Natural killer cell (primary cell): ENCODE results near the gene INAFM2. TPM values are rescaled to one million over a fixed set of nuclear protein-coding genes. Genes with fewer than 3 reads are reported as not detected.

Experiments
- ATAC-seq, 3 donors: fragments of 150-1000 bp in 2 of 3; fragments of 200-7000 bp in 1 of 3; cut with Tn5 transposase; 1 replicate in 1 of 3; 2 replicates in 2 of 3; pipeline ENCODE4 v1.10.0; 2021; ENCODE audit warnings: mild to moderate bottlenecking in 2 of 3, moderate library complexity in 2 of 3
- DNase-seq, 2 donors: peaks; one replicate each; pipeline versions ENCODE4 v3.0.0 to v3.0.0-alpha.2; 2013 to 2021; ENCODE audit warnings: mixed read lengths in 1 of 2
- H3K27ac ChIP-seq: one replicate; pipeline ENCODE4 v1.5.1; 2013; ENCODE audit warnings: mild to moderate bottlenecking, low read length
- H3K27me3 ChIP-seq: one replicate; pipeline ENCODE4 v1.6.1; 2013; ENCODE audit warnings: low read length; ENCODE audit not compliant: control insufficient read depth, insufficient read depth
- H3K36me3 ChIP-seq: one replicate; pipeline ENCODE4 v1.6.1; 2013; ENCODE audit warnings: low read length; ENCODE audit not compliant: control insufficient read depth, insufficient read depth
- H3K4me1 ChIP-seq: one replicate; pipeline ENCODE4 v1.6.1; 2013; ENCODE audit warnings: low read length; ENCODE audit not compliant: control insufficient read depth, insufficient read depth
- H3K4me3 ChIP-seq: one replicate; pipeline ENCODE4 v1.5.1; 2013; ENCODE audit warnings: low read length
- H3K9me3 ChIP-seq: one replicate; pipeline ENCODE4 v1.6.1; 2013; ENCODE audit warnings: low read length; ENCODE audit not compliant: control insufficient read depth, insufficient read depth
- H3K27ac Mint-ChIP-seq, 2 donors: one replicate each; pipeline ENCODE4 v1.8.0; 2022; ENCODE audit warnings: mild to moderate bottlenecking in 2 of 2, mixed read lengths in 2 of 2, moderate library complexity in 1 of 2
- H3K27me3 Mint-ChIP-seq, 2 donors: one replicate each; pipeline ENCODE4 v1.8.0; 2022; ENCODE audit warnings: low read depth in 2 of 2, mixed read lengths in 2 of 2
- H3K36me3 Mint-ChIP-seq: one replicate; pipeline ENCODE4 v1.8.0; 2022; ENCODE audit warnings: mixed read lengths
- H3K4me1 Mint-ChIP-seq, 2 donors: one replicate each; pipeline ENCODE4 v1.8.0; 2022; ENCODE audit warnings: mixed read lengths in 2 of 2
- H3K4me3 Mint-ChIP-seq: one replicate; pipeline ENCODE4 v1.8.0; 2022; ENCODE audit warnings: mild to moderate bottlenecking, moderate library complexity, mixed read lengths
- H3K9me3 Mint-ChIP-seq, 2 donors: one replicate each; pipeline ENCODE4 v1.8.0; 2022; ENCODE audit warnings: mixed read lengths in 2 of 2
- WGBS: methylation state at CpG from one replicate; pipeline ENCODE4 v1.1.7; 2013; ENCODE audit warnings: missing lambda C conversion rate; ENCODE audit not compliant: insufficient coverage; 5-methylcytosine and 5-hydroxymethylcytosine counted together
- intact Hi-C: fragments of 100-400 bp; cut with micrococcal nuclease; formaldehyde crosslinking; loops from one replicate; pipeline ENCODE4 v1.14.2; 2022
- total RNA-seq, 4 donors: library from RNA; stranded (reverse); fragments of 120-200 nt in 1 of 4; gene quantifications; one replicate each; pipeline versions ENCODE4 v1.2.3 to v1.2.4, GENCODE V29; 2013 to 2022
- TF ChIP-seq, protein P1 (sequence below): fragments of 200-600 bp; IDR thresholded peaks from one replicate; pipeline ENCODE4 v1.8.0; 2022; ENCODE audit warnings: antibody characterized with exemption

INAFM2 gene
- total RNA-seq, 3 donors from 2014 or later (not counting 1 experiment from before 2014, with no cell fraction given) = 14.0 to 21.7 (median 15.1) TPM

DNA sequence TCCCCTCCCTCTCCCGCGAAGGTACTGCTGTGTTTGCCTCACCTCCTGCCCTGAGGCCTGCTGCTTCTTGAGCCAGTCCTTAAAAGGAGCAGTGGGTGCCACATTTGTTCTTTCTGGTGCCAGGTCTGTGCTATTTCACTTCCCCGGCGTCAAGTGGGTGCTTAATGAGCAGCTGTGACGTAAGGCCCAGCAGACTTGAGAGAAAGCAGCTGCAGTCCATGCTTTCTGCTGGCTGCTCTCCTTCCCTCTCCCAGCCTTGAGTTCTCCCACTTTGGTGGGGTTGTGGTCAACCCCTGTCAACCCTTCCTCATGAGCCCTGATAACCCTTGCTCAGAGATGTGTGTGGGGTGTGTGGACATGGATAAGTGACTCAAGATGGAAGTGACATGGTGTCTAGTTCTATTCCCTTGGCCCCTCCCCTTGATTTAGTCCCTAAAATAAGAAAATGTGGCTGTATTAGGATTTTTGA, 6.9 kb downstream of the INAFM2 start:
- Histone ChIP-seq H3K9me3 (no peaks in the 10 kb centered on the region), H3K36me3 (no peaks in the 10 kb centered on the region), H3K4me3 (no peak overlapping the region), H3K4me1 (peaks cover 37% of the 10 kb centered on the region), H3K27me3 (no peaks in the 10 kb centered on the region), H3K27ac (no peak overlapping the region)
- intact Hi-C loops = loop anchor here (10.0 kb wide), 1 partner anchor 116 kb away; no protein-coding TSS in a partner anchor
- H3K27ac Mint-ChIP-seq = no peak overlapping the region
- no peaks in the 10 kb centered on the region for H3K9me3 Mint-ChIP-seq
- DNase-seq (no peak), ATAC-seq (no peak)
- no peak overlapping the region for H3K4me3 Mint-ChIP-seq
- H3K4me1 Mint-ChIP-seq = peaks cover 23 to 43% of the 10 kb centered on the region in 2 donors
- TF ChIP-seq, protein P1, sequence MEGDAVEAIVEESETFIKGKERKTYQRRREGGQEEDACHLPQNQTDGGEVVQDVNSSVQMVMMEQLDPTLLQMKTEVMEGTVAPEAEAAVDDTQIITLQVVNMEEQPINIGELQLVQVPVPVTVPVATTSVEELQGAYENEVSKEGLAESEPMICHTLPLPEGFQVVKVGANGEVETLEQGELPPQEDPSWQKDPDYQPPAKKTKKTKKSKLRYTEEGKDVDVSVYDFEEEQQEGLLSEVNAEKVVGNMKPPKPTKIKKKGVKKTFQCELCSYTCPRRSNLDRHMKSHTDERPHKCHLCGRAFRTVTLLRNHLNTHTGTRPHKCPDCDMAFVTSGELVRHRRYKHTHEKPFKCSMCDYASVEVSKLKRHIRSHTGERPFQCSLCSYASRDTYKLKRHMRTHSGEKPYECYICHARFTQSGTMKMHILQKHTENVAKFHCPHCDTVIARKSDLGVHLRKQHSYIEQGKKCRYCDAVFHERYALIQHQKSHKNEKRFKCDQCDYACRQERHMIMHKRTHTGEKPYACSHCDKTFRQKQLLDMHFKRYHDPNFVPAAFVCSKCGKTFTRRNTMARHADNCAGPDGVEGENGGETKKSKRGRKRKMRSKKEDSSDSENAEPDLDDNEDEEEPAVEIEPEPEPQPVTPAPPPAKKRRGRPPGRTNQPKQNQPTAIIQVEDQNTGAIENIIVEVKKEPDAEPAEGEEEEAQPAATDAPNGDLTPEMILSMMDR = no peak
- peaks cover 0 to 2% of the 10 kb centered on the region in 2 donors for H3K27me3 Mint-ChIP-seq
- no peaks in the 10 kb centered on the region for H3K36me3 Mint-ChIP-seq
- 77% methylated on average over 5 of the region's 5 CpGs for WGBS

DNA sequence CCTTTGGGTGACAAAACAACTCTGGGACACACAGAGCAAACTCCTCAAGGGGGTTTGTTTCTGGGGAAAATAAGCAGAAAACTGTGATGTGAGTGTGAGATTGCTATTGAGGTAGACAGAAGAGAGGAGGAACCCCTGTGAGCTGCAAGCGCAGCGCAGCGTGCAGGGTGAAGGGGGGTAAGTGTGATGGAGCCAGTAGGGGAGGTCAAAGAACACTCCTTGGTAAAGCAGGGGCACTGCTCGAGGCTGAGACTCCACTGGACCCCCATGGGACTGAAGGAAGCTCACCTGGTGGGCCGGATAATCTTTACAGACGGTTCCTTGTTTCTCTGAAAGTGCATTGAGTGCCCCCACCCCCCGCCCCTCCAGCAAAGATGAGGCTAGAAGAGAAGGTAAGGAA, 7.5 kb downstream of the INAFM2 start:
- H3K4me3 ChIP-seq = no peak overlapping the region
- H3K27ac ChIP-seq = no peak overlapping the region
- intact Hi-C loops = loop anchor here (10.0 kb wide), 1 partner anchor 116 kb away; no protein-coding TSS in a partner anchor
- Mint-ChIP-seq H3K36me3 (no peaks in the 10 kb centered on the region), H3K27me3 (peaks cover 0 to 2% of the 10 kb centered on the region in 2 donors), H3K4me3 (no peak overlapping the region), H3K4me1 (peaks cover 22 to 41% of the 10 kb centered on the region in 2 donors), H3K27ac (no peak overlapping the region), H3K9me3 (no peaks in the 10 kb centered on the region)
- H3K4me1 ChIP-seq = peaks cover 36% of the 10 kb centered on the region
- no peaks in the 10 kb centered on the region for H3K27me3 ChIP-seq
- H3K9me3 ChIP-seq = no peaks in the 10 kb centered on the region
- H3K36me3 ChIP-seq = no peaks in the 10 kb centered on the region
- TF ChIP-seq, protein P1 = no peak
- WGBS = 87% methylated on average over 7 of the region's 7 CpGs
- DNase-seq = no peak
- ATAC-seq = no peak

DNA sequence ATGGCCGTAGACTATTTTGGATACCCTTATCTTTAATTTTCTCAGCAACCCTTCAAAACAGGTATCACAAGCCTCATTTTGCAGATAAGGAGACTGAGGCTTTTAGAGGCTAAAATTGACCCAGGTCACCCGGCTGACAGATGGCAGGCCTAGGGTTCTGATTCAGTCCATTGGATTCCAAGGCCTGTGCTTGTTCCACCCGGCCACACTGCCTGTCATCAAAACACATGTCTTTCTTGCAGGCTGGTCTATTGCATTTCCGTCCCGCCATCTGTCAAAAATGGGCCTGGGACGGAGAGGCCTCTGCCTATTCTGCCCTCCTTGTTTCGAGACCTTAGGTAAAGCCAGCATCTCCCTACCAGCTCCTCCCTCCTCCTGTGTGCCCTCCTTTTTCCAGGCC, 8.1 kb downstream of the INAFM2 start:
- Mint-ChIP-seq H3K4me1 (peaks cover 22 to 41% of the 10 kb centered on the region in 2 donors), H3K9me3 (no peaks in the 10 kb centered on the region), H3K27ac (no peak overlapping the region), H3K36me3 (no peaks in the 10 kb centered on the region), H3K4me3 (no peak overlapping the region), H3K27me3 (peaks cover 0 to 2% of the 10 kb centered on the region in 2 donors)
- no peak for DNase-seq
- Histone ChIP-seq H3K4me1 (peaks cover 36% of the 10 kb centered on the region), H3K4me3 (no peak overlapping the region), H3K9me3 (no peaks in the 10 kb centered on the region), H3K27me3 (no peaks in the 10 kb centered on the region), H3K27ac (no peak overlapping the region), H3K36me3 (no peaks in the 10 kb centered on the region)
- intact Hi-C loops = loop anchor here (10.0 kb wide), 1 partner anchor 117 kb away; no protein-coding TSS in a partner anchor
- ATAC-seq = no peak
- 98% methylated on average over 7 of the region's 7 CpGs for WGBS
- TF ChIP-seq, protein P1 = no peak
